ENCODE data around the gene PRM2. TPM values are rescaled to one million over a fixed set of nuclear protein-coding genes. Genes with fewer than 3 reads are reported as not detected.

PRM2 gene
- total and polyA plus RNA-seq, 2 of the 8 experiments (the other 6 are each of a cell fraction or from before 2014, with no cell fraction given) = not detected

DNA sequence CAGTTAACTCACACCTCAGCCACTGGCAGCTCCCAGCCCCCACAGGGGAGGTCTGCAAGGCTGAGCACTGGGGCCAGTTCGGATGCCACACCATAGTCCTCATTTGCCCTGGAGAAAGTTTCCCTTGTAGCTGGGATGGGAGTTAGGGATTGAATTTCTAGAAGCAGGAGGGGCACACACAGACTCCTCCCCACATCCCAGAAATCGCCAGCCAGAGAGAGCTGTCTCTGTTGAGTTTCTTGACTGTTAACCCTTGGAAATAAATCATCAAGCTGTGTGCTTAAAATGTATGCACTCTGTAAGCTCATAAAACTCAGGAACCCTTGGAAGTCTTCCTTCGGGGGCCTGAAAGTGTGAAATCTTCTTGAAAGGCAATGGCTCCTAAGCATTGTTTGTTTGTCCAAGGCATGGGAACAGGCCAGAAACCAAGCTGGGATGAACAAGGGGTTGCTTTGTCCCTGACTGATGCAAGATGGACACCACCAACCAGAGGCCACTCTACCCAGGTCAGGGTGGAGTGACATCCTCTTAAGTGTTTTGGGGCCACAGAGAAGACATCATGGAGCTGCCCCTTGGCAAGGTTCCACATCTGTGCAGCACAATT, 2.5 kb downstream of the PRM2 start:
- POLR2A ChIA-PET (ENCODE audit: partially characterized antibody) = interaction anchor here (0.9 to 2.7 kb wide), 7 partner anchors 13 to 80 kb away, joined by 3 to 11 read pairs (median 4); partner anchors contain the start of gene SOCS1
- 85% methylated on average over 3 of the region's 3 CpGs; no CpG with 5 or more reads in 1 of the 2 experiments for WGBS, 2 experiments (ENCODE audit: extremely low coverage in 1 of 2, insufficient coverage in 1 of 2, insufficient read length in 1 of 2, insufficient replicate concordance in 2 of 2, low coverage in 1 of 2, low lambda C conversion rate in 2 of 2, missing lambda C conversion rate in 1 of 2)
- CTCF ChIA-PET (ENCODE audit: partially characterized antibody) = interaction anchor here (0.9 to 8.1 kb wide), 11 partner anchors 9 to 175 kb away, joined by 3 to 79 read pairs (median 4); partner anchors contain the start of gene SOCS1
- H2BK5ac ChIP-seq (ENCODE audit: low read depth, low read length) = 0 out of 2 replicates have a peak overlapping the region, but pooled peaks have one; percentile 52
- H3K79me2 ChIP-seq (ENCODE audit: control insufficient read depth in 1 of 2, insufficient read depth in 2 of 2, low read length in 2 of 2) = no peaks in the 10 kb centered on the region
- no peaks in the 10 kb centered on the region for H4K20me1 ChIP-seq (replicated peaks in 1 of 2; ENCODE audit: control insufficient read depth in 1 of 2, insufficient read depth in 2 of 2, low read length in 2 of 2)
- no peak overlapping the region for H4K5ac ChIP-seq (ENCODE audit: insufficient read length, low read depth, low read length)
- no peak overlapping the region for H3K56ac ChIP-seq (replicated peaks; ENCODE audit: insufficient read length, low read depth, low read length)
- no peak overlapping the region for H3K27ac ChIP-seq (ENCODE audit: low read depth, low read length)
- H4K91ac ChIP-seq (replicated peaks; ENCODE audit: insufficient read length, low read length) = no peak overlapping the region
- no peak for TF ChIP-seq TEAD4 (IDR thresholded peaks at IDR 0.05; ENCODE audit: low read depth, low read length)
- TF ChIP-seq ZNF274 (IDR thresholded peaks at IDR 0.05; ENCODE audit: borderline replicate concordance, extremely low read depth, low read length) = no peak
- no peak for TF ChIP-seq POLR2AphosphoS5 (IDR thresholded peaks at IDR 0.05; ENCODE audit: low read depth, low read length)
- no peak for TF ChIP-seq SIN3A (conservative IDR thresholded peaks at IDR 0.05 in 1 of 2, IDR thresholded peaks at IDR 0.05 in 1 of 2; ENCODE audit: low read depth in 1 of 2, low read length in 2 of 2)
- TF ChIP-seq CEBPB (IDR thresholded peaks at IDR 0.05; ENCODE audit: low read depth, low read length) = no peak
- no peak for TF ChIP-seq TAF7 (optimal IDR thresholded peaks at IDR 0.05; ENCODE audit: borderline replicate concordance, low read depth, low read length)
- H2BK15ac ChIP-seq (ENCODE audit: low read length) = 0 out of 2 replicates have a peak overlapping the region, but pooled peaks have one; percentile 46
- H2BK12ac ChIP-seq (ENCODE audit: low read depth, low read length) = peak overlapping the region; percentile 90; the same call in 1 of the 2 replicates
- peak overlapping the region; percentile 65 for H2AFZ ChIP-seq (ENCODE audit: low read length)
- no peaks in the 10 kb centered on the region for H3K23me2 ChIP-seq (ENCODE audit: low read depth, low read length)
- H3K79me1 ChIP-seq (ENCODE audit: low read depth, low read length) = no peaks in the 10 kb centered on the region
- H3K4me2 ChIP-seq (ENCODE audit: insufficient read depth in 1 of 2, low read depth in 2 of 2, low read length in 2 of 2) = no peak overlapping the region
- no peak for FAIRE-seq
- H3K18ac ChIP-seq (ENCODE audit: extremely low read depth, low read length) = peak overlapping the region; percentile 19; the same call in 1 of the 2 replicates
- no peak overlapping the region for H3K4ac ChIP-seq (replicated peaks; ENCODE audit: insufficient read length, low read depth, low read length)
- H3K4me3 ChIP-seq (ENCODE audit: extremely low read depth in 1 of 4, insufficient read depth in 2 of 4, low read depth in 3 of 4, low read length in 4 of 4) = no peak overlapping the region
- no peak overlapping the region for H3K14ac ChIP-seq (ENCODE audit: insufficient read length)
- no peaks in the 10 kb centered on the region for H3K9me3 ChIP-seq (ENCODE audit: insufficient read depth in 2 of 2, low read depth in 1 of 2, low read length in 1 of 2)
- peaks cover 0 to 5% (median 0%) of the 10 kb centered on the region in 4 experiments; a peak in 2 of 7 replicates for H3K4me1 ChIP-seq (replicated peaks in 1 of 4; ENCODE audit: control insufficient read depth in 3 of 4, insufficient read depth in 4 of 4, low read length in 3 of 4)
- no peak overlapping the region for H2AK5ac ChIP-seq (ENCODE audit: low read depth, low read length)
- H2BK120ac ChIP-seq (replicated peaks; ENCODE audit: low read depth, low read length) = no peak overlapping the region
- no peaks in the 10 kb centered on the region for H3K27me3 ChIP-seq (replicated peaks in 1 of 4; ENCODE audit: control insufficient read depth in 3 of 4, extremely low read depth in 1 of 4, insufficient read depth in 3 of 4, low read length in 3 of 4)
- H4K8ac ChIP-seq (ENCODE audit: extremely low read depth, insufficient read depth, low read length) = no peak overlapping the region
- H3K23ac ChIP-seq (ENCODE audit: insufficient read length) = no peak overlapping the region
- H3K36me3 ChIP-seq (ENCODE audit: control insufficient read depth in 2 of 4, insufficient read depth in 4 of 4, low read length in 3 of 4) = no peaks in the 10 kb centered on the region
- H2BK20ac ChIP-seq (ENCODE audit: low read length) = 0 out of 2 replicates have a peak overlapping the region, but pooled peaks have one; percentile 80
- H3K9ac ChIP-seq (replicated peaks in 1 of 4; ENCODE audit: extremely low read depth in 1 of 4, low read depth in 3 of 4, low read length in 3 of 4) = no peak overlapping the region
- DNase-seq (ENCODE audit: low read depth in 1 of 2, low spot score in 2 of 2) = no peak

Measured in H1 (cell line).